GM10248 (cell line): ENCODE measurements around the gene RPGRIP1.
"Not testable (repeated sequence)": the region's sequence is repeated elsewhere in the genome, so short reads cannot be mapped to it uniquely, and the experiment has no call there.

Source experiments
- CTCF ChIA-PET: fragments of 300-600 bp; sonication (Branson Sonifier 250); formaldehyde crosslinking; extraction: SDS; loops from one replicate; lab custom pipeline; 2021; ENCODE audit warnings: antibody characterized with exemption; lab: Yijun Ruan, JAX
- POLR2A ChIA-PET: fragments of 350-650 bp; sonication (Branson Sonifier 250); formaldehyde crosslinking; extraction: SDS; loops from one replicate; lab custom pipeline; 2020; ENCODE audit warnings: antibody characterized with exemption; lab: Yijun Ruan, JAX
- DNase-seq: peaks from one replicate; pipeline ENCODE4 v3.0.0; 2012; ENCODE audit errors: extremely low spot score
- TF ChIP-seq, protein P1 (sequence below): IDR thresholded peaks from 2 replicates; pipeline ENCODE4 v1.5.1; 2012; ENCODE audit warnings: mild to moderate bottlenecking, low read depth; ENCODE audit errors: extremely low read depth, missing control alignments, control extremely low read depth

Gene RPGRIP1

DNA sequence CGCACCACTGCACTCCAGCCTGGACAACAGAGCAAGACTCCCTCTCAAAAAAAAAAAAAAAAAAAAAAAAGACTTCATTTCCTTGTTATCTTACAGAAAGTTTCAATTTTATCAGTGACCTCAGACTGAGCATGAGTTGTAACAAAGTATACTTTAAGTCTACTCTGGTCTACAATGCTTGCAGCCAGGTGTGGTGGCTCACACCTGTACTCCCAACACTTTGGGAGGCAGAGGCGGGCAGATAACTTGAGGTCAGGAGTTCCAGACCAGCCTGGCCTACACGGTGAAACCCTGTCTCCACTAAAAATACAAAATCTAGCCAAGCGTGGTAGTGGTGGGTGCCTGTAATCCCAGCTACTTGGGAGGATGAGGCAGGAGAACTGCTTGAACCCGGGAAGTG, 28.7 kb upstream of the RPGRIP1 start:
- TF ChIP-seq, protein P1, sequence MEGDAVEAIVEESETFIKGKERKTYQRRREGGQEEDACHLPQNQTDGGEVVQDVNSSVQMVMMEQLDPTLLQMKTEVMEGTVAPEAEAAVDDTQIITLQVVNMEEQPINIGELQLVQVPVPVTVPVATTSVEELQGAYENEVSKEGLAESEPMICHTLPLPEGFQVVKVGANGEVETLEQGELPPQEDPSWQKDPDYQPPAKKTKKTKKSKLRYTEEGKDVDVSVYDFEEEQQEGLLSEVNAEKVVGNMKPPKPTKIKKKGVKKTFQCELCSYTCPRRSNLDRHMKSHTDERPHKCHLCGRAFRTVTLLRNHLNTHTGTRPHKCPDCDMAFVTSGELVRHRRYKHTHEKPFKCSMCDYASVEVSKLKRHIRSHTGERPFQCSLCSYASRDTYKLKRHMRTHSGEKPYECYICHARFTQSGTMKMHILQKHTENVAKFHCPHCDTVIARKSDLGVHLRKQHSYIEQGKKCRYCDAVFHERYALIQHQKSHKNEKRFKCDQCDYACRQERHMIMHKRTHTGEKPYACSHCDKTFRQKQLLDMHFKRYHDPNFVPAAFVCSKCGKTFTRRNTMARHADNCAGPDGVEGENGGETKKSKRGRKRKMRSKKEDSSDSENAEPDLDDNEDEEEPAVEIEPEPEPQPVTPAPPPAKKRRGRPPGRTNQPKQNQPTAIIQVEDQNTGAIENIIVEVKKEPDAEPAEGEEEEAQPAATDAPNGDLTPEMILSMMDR = no peak
- ChIA-PET POLR2A (interaction anchor here (0.6 kb wide), 1 partner anchor 24 kb away, joined by 8 read pairs; no protein-coding TSS in a partner anchor), CTCF (no interaction called here)
- DNase-seq = no peak

GRCh38 chr14:21252149-21252548, 27.7 kb upstream of the RPGRIP1 start:
- TF ChIP-seq, protein P1 = no peak
- no peak for DNase-seq
- CTCF ChIA-PET = no interaction called here
- POLR2A ChIA-PET = interaction anchor here (1.1 kb wide), 1 partner anchor 10 kb away, joined by 3 read pairs; no protein-coding TSS in a partner anchor

DNA sequence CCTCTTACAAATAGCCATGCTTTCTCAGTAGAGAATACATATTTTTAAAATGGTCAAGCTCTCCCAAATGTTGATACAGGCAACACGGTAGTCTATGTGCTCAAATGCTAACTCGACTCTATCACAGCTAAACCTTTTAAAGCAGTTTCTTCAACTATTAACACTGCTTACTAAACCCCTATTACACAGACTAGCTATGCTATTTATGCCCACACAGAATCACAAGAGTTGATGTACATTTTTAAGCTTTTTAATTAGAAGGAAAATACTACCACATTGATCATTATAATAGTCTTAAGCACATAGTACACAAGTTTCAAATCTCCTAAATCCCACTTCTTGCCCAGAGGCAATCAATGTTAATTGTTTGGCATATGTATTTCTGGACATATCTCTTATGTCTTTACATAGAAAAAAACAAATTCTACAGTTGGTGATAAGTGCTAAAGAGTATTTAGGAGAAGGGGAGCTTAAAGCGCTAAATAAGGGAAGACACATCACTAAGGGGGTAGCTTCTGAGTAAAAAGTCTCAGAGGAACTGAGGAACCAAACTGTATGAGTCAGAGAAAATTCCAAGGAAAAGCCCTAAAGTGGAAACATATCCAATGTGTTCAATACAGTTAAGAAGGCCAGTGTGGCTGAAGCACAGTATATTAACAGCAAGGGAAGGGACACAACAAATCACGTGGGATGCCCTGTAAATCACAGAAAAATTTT, 24.3 kb upstream of the RPGRIP1 start:
- TF ChIP-seq, protein P1 = no peak
- CTCF ChIA-PET = interaction anchor here (0.9 to 2.7 kb wide), 7 partner anchors 9 to 221 kb away, joined by 3 to 10 read pairs (median 5); no protein-coding TSS in a partner anchor
- POLR2A ChIA-PET = interaction anchor here (0.6 to 4.6 kb wide), 5 partner anchors 10 to 842 kb away, joined by 3 to 32 read pairs (median 8); partner anchors contain the start of genes SUPT16H and TEP1
- DNase-seq = no peak

- DNase-seq = not testable (repeated sequence)
- CTCF ChIA-PET = interaction anchor here (1.1 to 2.7 kb wide), 4 partner anchors 9 to 17 kb away, joined by 3 to 10 read pairs (median 6); no protein-coding TSS in a partner anchor
- POLR2A ChIA-PET = interaction anchor here (0.6 to 4.6 kb wide), 4 partner anchors 9 to 128 kb away, joined by 3 to 32 read pairs (median 12); partner anchors contain the start of gene SUPT16H
Measured at GRCh38 chr14:21256102-21256447, 23.8 kb upstream of the RPGRIP1 start.

DNA sequence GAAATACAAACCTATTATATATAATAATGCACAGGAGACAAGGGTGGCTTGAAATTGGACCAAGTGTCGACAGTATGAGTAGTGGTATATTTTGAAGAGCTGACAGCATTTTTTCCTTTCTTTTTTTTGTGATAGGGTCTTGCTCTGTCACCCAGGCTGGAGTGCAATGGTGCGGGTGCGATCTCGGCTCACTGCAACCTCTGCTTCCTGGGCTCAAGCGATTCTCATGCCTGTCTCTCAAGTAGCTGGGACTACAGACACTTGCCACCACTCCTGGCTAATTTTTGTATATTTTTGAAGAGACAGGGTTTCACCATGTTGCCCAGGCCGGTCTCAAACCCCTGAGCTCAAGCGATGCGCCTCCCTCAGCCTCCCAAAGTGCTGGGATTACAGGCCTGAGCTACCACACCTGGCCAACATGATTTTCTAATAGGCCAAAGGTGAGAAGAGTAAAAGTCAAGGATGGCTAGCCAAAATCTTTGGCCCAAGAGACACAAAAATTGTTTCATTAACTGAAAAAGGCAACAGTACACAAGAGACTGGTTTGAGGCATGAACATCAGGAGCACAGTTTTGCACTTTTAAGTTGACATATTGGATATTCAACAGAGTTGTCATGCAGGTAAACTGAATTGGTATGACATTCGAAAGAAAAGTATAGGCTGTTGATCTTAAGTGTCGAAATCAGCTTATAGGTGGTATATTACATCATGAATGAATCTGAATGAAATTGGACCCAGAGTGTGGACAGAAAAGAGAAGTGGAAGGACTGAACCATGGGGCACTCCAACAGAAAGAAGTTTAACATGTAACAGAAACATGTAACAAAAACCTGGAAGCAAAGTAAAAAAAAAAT, 23.1 kb upstream of the RPGRIP1 start:
- ChIA-PET CTCF (interaction anchor here (1.1 to 2.7 kb wide), 4 partner anchors 10 to 18 kb away, joined by 3 to 10 read pairs (median 6); no protein-coding TSS in a partner anchor), POLR2A (interaction anchor here (2.2 to 4.6 kb wide), 3 partner anchors 8 to 128 kb away, joined by 8 to 32 read pairs (median 15); partner anchors contain the start of gene SUPT16H)
- TF ChIP-seq, protein P1 = no peak
- DNase-seq = no peak

DNA sequence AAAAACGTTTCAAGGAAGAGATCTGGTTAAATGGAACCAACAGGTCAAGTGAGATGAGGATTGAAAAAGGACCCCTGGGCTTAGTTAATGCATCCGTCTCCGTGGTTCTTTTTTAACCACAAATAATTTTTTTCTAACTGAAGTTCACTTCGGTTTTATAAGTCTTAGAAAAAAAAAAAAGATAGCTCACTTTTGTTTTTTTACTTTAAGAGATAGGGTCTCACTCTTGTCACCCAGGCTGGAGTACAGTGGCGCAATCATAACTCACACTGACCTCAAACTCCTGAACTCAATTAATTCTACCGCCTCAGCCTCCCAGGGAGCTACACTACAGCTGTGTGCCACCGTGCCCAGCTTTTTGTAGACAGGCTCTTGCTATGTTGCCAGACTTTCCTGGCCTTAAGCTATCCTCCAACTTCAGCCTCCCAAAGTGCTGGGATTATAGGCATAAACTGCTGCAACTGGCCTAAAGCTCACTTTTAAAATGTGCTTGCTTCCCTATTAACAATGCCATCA, 22.4 kb upstream of the RPGRIP1 start:
- TF ChIP-seq, protein P1 = no peak
- DNase-seq = no peak
- POLR2A ChIA-PET = interaction anchor here (0.6 to 4.6 kb wide), 4 partner anchors 8 to 127 kb away, joined by 3 to 32 read pairs (median 12); partner anchors contain the start of gene SUPT16H
- CTCF ChIA-PET = interaction anchor here (2.1 to 2.5 kb wide), 2 partner anchors 11 to 16 kb away, joined by 5 to 10 read pairs; no protein-coding TSS in a partner anchor
